PC-3 (cell line): ENCODE results near the gene NSMCE1. TPM values are rescaled to one million over a fixed set of nuclear protein-coding genes. Genes with fewer than 3 reads are reported as not detected.

ENCODE experiments used
- ATAC-seq: fragments of 200-7000 bp; cut with Tn5 transposase; 2 replicates; pipeline ENCODE4 v1.9.1; 2020; ENCODE audit warnings: mild to moderate bottlenecking, moderate library complexity
- BruUV-seq: library from RNA; stranded (reverse); fragments of 400-500 nt; replicated peaks from 2 replicates; lab custom pipeline; 2021; lab: Mats Ljungman, UMichigan
- CTCF ChIA-PET: fragments of 300-600 bp; sonication (Branson Sonifier 250); formaldehyde crosslinking; loops from one replicate; lab custom pipeline; 2022; ENCODE audit warnings: antibody characterized with exemption; lab: Charles Lee
- POLR2A ChIA-PET: fragments of 300-600 bp; sonication (Branson Sonifier 250); formaldehyde crosslinking; loops from one replicate; lab custom pipeline; 2022; ENCODE audit warnings: antibody characterized with exemption; ENCODE audit not compliant: unreplicated experiment; lab: Charles Lee
- DNase-seq: peaks from one replicate; pipeline ENCODE4 v3.0.0-alpha.2; 2015
- H2AFZ ChIP-seq: fragments of 300-600 bp; sonication (generic); 2 replicates; pipeline ENCODE4 v1.6.0; 2016; ENCODE audit warnings: antibody characterized with exemption, low read length
- H3F3A ChIP-seq: fragments of 300-600 bp; sonication (generic); one replicate; pipeline ENCODE4 v1.6.0; 2017; ENCODE audit warnings: antibody characterized with exemption, low read length, control low read depth, mild to moderate bottlenecking; ENCODE audit not compliant: unreplicated experiment
- H3K27ac ChIP-seq: fragments of 300-600 bp; sonication (generic); 2 replicates; pipeline ENCODE4 v1.5.1; 2016; ENCODE audit warnings: mild to moderate bottlenecking, low read length
- H3K27me3 ChIP-seq: fragments of 300-600 bp; sonication (generic); 2 replicates; pipeline ENCODE4 v1.6.1; 2016; ENCODE audit warnings: low read length, mixed read lengths
- H3K36me3 ChIP-seq: fragments of 300-600 bp; sonication (generic); 2 replicates; pipeline ENCODE4 v1.6.1; 2016; ENCODE audit warnings: low read depth, mixed run types, low read length, mixed read lengths
- H3K4me1 ChIP-seq: fragments of 300-600 bp; sonication (generic); 2 replicates; pipeline ENCODE4 v1.5.1; 2016; ENCODE audit warnings: low read length; ENCODE audit not compliant: insufficient read depth
- H3K4me2 ChIP-seq: fragments of 300-600 bp; sonication (generic); 2 replicates; pipeline ENCODE4 v1.6.0; 2016; ENCODE audit warnings: low read length
- H3K4me3 ChIP-seq: fragments of 300-600 bp; sonication (generic); 2 replicates; pipeline ENCODE4 v1.5.1; 2016; ENCODE audit warnings: mild to moderate bottlenecking, low read length, mixed read lengths
- H3K79me2 ChIP-seq: fragments of 300-600 bp; sonication (generic); 2 replicates; pipeline ENCODE4 v1.6.1; 2017; ENCODE audit warnings: low read length, mixed read lengths
- H3K9ac ChIP-seq: fragments of 300-600 bp; sonication (generic); 2 replicates; pipeline ENCODE4 v1.6.0; 2016; ENCODE audit warnings: mild to moderate bottlenecking, low read length
- H3K9me2 ChIP-seq: fragments of 300-600 bp; sonication (generic); replicated peaks from 2 replicates; pipeline ENCODE4 v1.6.1; 2016; ENCODE audit warnings: mixed run types, low read length, mixed read lengths
- H3K9me3 ChIP-seq: fragments of 300-600 bp; sonication (generic); 2 replicates; pipeline ENCODE4 v1.6.1; 2016; ENCODE audit warnings: low read length, mixed read lengths
- H4K20me1 ChIP-seq: fragments of 300-600 bp; sonication (generic); 2 replicates; pipeline ENCODE4 v1.6.1; 2016; ENCODE audit warnings: low read length, mixed read lengths
- CTCF ChIP-seq: fragments of 300-600 bp; sonication (generic); conservative IDR thresholded peaks from 2 replicates; pipeline ENCODE4 v1.5.1; 2017; ENCODE audit warnings: antibody characterized with exemption, low read depth, mild to moderate bottlenecking, low read length
- EZH2 ChIP-seq: fragments of 300-600 bp; sonication (generic); IDR thresholded peaks from one replicate; pipeline ENCODE4 v1.6.1; 2017; ENCODE audit warnings: antibody characterized with exemption, mild to moderate bottlenecking, low read length; ENCODE audit not compliant: unreplicated experiment
- EZH2phosphoT487 ChIP-seq: fragments of 300-600 bp; sonication (generic); IDR thresholded peaks from 2 replicates; pipeline ENCODE4 v1.6.1; 2018; ENCODE audit warnings: mild to moderate bottlenecking, antibody characterized with exemption, low read length, borderline replicate concordance
- intact Hi-C: fragments of 100-400 bp; cut with micrococcal nuclease; formaldehyde crosslinking; loops from 2 replicates; pipeline ENCODE4 v1.9.0; 2023
- total RNA-seq: library from RNA; depleted of rRNA; stranded (reverse); fragments of >200 nt; gene quantifications from 2 replicates; pipeline ENCODE4 v1.2.3, GENCODE V29; 2014

Gene NSMCE1
- total RNA-seq, 1 experiment from 2014 or later = 32.5 TPM

GRCh38 chr16:27291722-27292240 is 23.2 kb upstream of the NSMCE1 start:
- BruUV-seq = no TSS peak
- Histone ChIP-seq H3K4me1 (peaks cover 4% of the 10 kb centered on the region), H3K36me3 (no peaks in the 10 kb centered on the region), H3K9me2 (no peaks in the 10 kb centered on the region), H3K27me3 (no peaks in the 10 kb centered on the region), H4K20me1 (no peaks in the 10 kb centered on the region), H3K9me3 (no peaks in the 10 kb centered on the region), H3F3A (no peaks in the 10 kb centered on the region), H3K9ac (no peak overlapping the region), H2AFZ (no peak overlapping the region), H3K4me2 (no peak overlapping the region), H3K79me2 (no peaks in the 10 kb centered on the region), H3K4me3 (no peak overlapping the region), H3K27ac (no peak overlapping the region)
- ChIA-PET POLR2A (no interaction called here), CTCF (no interaction called here)
- ATAC-seq (no peak), DNase-seq (no peak)
- intact Hi-C loops = no loop called here
- TF ChIP-seq EZH2phosphoT487 = no peak
- TF ChIP-seq EZH2 = no peak
- TF ChIP-seq CTCF = no peak

GRCh38 chr16:27291106-27291505 is 22.5 kb upstream of the NSMCE1 start:
- H4K20me1 ChIP-seq = no peaks in the 10 kb centered on the region
- ATAC-seq = no peak
- H3K9me3 ChIP-seq = no peaks in the 10 kb centered on the region
- peaks cover 11% of the 10 kb centered on the region for H3K4me1 ChIP-seq
- H3F3A ChIP-seq = no peaks in the 10 kb centered on the region
- H2AFZ ChIP-seq = no peak overlapping the region
- TF ChIP-seq CTCF (no peak), EZH2 (no peak), EZH2phosphoT487 (no peak)
- H3K79me2 ChIP-seq = no peaks in the 10 kb centered on the region
- ChIA-PET POLR2A (no interaction called here), CTCF (no interaction called here)
- H3K9ac ChIP-seq = no peak overlapping the region
- H3K27me3 ChIP-seq = no peaks in the 10 kb centered on the region
- DNase-seq = no peak
- intact Hi-C loops = no loop called here
- no TSS peak for BruUV-seq
- no peaks in the 10 kb centered on the region for H3K36me3 ChIP-seq
- H3K4me3 ChIP-seq = no peak overlapping the region
- no peaks in the 10 kb centered on the region for H3K9me2 ChIP-seq
- no peak overlapping the region for H3K4me2 ChIP-seq
- no peak overlapping the region for H3K27ac ChIP-seq

- Histone ChIP-seq H3K9me2 (no peaks in the 10 kb centered on the region), H2AFZ (no peak overlapping the region), H3K27ac (no peak overlapping the region), H3K4me3 (no peak overlapping the region), H4K20me1 (no peaks in the 10 kb centered on the region), H3K4me2 (no peak overlapping the region), H3K79me2 (no peaks in the 10 kb centered on the region), H3K36me3 (no peaks in the 10 kb centered on the region), H3F3A (no peaks in the 10 kb centered on the region), H3K9me3 (no peaks in the 10 kb centered on the region), H3K27me3 (no peaks in the 10 kb centered on the region), H3K9ac (no peak overlapping the region), H3K4me1 (peaks cover 14% of the 10 kb centered on the region)
- no TSS peak for BruUV-seq
- ChIA-PET POLR2A (no interaction called here), CTCF (no interaction called here)
- intact Hi-C loops = no loop called here
- ATAC-seq (no peak), DNase-seq (no peak)
- TF ChIP-seq CTCF (no peak), EZH2phosphoT487 (no peak), EZH2 (no peak)
Measured at GRCh38 chr16:27290562-27290961, 22.0 kb upstream of the NSMCE1 start.
